Ascending aorta (tissue), 2 donors: ENCODE data around the gene KANSL1. TPM values are rescaled to one million over a fixed set of nuclear protein-coding genes. Genes with fewer than 3 reads are reported as not detected.

ENCODE experiments used
- DNase-seq, 2 donors: peaks; one replicate each; pipeline ENCODE4 v3.0.0-alpha.2; 2019; ENCODE audit warnings: low spot score in 2 of 2
- H3K27ac ChIP-seq, 2 donors: fragments of 200-600 bp; sonication (generic); one replicate each; pipeline ENCODE4 v1.5.1; 2016 to 2017; ENCODE audit warnings: mild to moderate bottlenecking in 1 of 2
- H3K27me3 ChIP-seq: fragments of 200-600 bp; sonication (generic); one replicate; pipeline ENCODE4 v1.5.1; 2017
- H3K36me3 ChIP-seq, 2 donors: fragments of 200-600 bp; sonication (generic); one replicate each; pipeline ENCODE4 v1.5.1; 2016
- H3K4me1 ChIP-seq, 2 donors: fragments of 200-600 bp; sonication (generic); one replicate each; pipeline ENCODE4 v1.5.1; 2016 to 2017; ENCODE audit warnings: mild to moderate bottlenecking in 1 of 2
- H3K4me3 ChIP-seq, 2 donors: fragments of 200-600 bp; sonication (generic); one replicate each; pipeline ENCODE4 v1.5.1; 2016 to 2017; ENCODE audit warnings: mild to moderate bottlenecking in 1 of 2
- H3K9me3 ChIP-seq, 2 donors: fragments of 200-600 bp; sonication (generic); one replicate each; pipeline ENCODE4 v1.5.1; 2016
- intact Hi-C: fragments of 100-400 bp; cut with DNase I; formaldehyde crosslinking; loops from one replicate; pipeline ENCODE4 v1.15.1; 2023
- total RNA-seq: library from RNA; depleted of rRNA; stranded (reverse); fragments of >200 nt; gene quantifications from one replicate; pipeline ENCODE4 v1.1.0, GENCODE V29; 2016
- TF ChIP-seq, protein P1 (sequence below), 3 experiments: fragments of 200-600 bp in 2 of 3; fragments of 450-650 bp in 1 of 3; sonication (generic) in 2 of 3; IDR thresholded peaks; one replicate each; pipeline ENCODE4 v1.5.1; 2016 to 2019; ENCODE audit warnings: antibody characterized with exemption in 3 of 3, mild to moderate bottlenecking in 1 of 3, moderate library complexity in 1 of 3

The KANSL1 gene
- total RNA-seq, 1 donor from 2014 or later = 53.5 TPM

DNA sequence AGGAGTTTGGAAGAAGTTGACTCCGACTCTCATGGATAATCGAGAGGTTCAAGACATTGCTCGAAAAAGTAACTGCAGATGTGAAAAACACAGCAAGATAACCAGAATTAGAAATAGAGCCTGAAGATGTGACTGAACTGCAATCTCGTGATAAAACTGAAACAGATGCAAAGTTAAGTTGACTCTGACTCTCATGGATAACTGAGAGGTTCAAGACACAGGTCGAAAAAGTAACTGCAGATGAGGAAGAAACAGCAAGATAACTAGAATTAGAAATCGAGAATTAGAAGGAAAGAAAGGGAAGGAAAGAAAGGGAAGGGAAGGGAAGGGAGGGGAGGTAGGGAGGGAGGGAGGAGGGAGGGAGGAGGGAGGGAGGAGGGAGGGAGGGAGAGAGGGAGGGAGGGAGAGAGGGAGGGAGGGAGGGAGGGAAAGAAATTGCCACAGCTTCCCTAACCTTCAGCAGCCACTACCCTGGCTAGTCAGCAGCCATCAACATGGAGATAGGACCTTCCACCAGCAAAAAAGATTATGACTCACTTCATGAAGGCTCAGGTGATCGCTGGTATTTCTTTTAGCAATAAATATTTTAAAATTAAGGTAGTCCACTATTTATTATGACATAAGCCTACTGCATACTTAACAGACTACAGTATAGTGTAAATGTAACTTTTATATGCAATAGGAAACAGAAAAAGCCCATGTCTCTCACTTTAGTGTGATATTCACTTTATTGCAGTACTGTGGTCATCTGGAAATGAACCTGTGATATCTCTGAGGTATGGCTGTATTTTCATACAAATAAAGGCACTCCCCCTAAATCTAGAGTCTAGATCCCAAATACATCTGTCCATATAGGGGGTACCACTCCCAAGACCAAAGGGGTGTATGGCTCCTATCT is 68.3 kb downstream of the KANSL1 start:
- peaks cover 0 to 33% of the 10 kb centered on the region in 2 donors for H3K4me1 ChIP-seq
- H3K36me3 ChIP-seq = peaks cover 0 to 4% of the 10 kb centered on the region in 2 donors
- no peak overlapping the region for H3K27ac ChIP-seq
- intact Hi-C loops = no loop called here
- TF ChIP-seq, protein P1, sequence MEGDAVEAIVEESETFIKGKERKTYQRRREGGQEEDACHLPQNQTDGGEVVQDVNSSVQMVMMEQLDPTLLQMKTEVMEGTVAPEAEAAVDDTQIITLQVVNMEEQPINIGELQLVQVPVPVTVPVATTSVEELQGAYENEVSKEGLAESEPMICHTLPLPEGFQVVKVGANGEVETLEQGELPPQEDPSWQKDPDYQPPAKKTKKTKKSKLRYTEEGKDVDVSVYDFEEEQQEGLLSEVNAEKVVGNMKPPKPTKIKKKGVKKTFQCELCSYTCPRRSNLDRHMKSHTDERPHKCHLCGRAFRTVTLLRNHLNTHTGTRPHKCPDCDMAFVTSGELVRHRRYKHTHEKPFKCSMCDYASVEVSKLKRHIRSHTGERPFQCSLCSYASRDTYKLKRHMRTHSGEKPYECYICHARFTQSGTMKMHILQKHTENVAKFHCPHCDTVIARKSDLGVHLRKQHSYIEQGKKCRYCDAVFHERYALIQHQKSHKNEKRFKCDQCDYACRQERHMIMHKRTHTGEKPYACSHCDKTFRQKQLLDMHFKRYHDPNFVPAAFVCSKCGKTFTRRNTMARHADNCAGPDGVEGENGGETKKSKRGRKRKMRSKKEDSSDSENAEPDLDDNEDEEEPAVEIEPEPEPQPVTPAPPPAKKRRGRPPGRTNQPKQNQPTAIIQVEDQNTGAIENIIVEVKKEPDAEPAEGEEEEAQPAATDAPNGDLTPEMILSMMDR (IDR thresholded peaks at IDR 0.05) = no peak
- H3K9me3 ChIP-seq = no peaks in the 10 kb centered on the region
- H3K27me3 ChIP-seq = no peaks in the 10 kb centered on the region
- no peak for DNase-seq
- H3K4me3 ChIP-seq = no peak overlapping the region

DNA sequence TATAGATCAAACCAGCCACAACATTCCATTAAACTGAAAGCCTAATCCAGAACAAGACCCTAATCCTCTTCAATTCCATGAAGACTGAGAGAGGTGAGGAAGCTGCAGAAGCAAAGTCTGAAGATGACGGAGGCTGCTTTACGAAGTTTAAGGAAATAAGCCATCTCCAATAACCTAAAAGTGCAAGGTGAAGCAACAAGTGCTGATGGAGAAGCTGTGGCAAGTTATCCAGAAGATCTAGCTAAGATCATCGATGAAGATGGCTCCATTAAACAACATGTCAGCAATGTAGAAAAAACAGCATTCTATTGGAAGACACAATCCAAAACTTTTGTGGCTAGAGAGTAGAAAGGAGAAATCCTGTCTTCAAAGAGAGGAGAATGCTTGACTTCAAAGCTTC is 69.6 kb downstream of the KANSL1 start:
- no peak overlapping the region for H3K27ac ChIP-seq
- H3K4me3 ChIP-seq = no peak overlapping the region
- no peaks in the 10 kb centered on the region for H3K27me3 ChIP-seq
- DNase-seq = no peak
- TF ChIP-seq, protein P1 (IDR thresholded peaks at IDR 0.05) = no peak
- peaks cover 0 to 28% of the 10 kb centered on the region in 2 donors for H3K4me1 ChIP-seq
- H3K9me3 ChIP-seq = no peaks in the 10 kb centered on the region
- peaks cover 0 to 4% of the 10 kb centered on the region in 2 donors for H3K36me3 ChIP-seq
- intact Hi-C loops = no loop called here

DNA sequence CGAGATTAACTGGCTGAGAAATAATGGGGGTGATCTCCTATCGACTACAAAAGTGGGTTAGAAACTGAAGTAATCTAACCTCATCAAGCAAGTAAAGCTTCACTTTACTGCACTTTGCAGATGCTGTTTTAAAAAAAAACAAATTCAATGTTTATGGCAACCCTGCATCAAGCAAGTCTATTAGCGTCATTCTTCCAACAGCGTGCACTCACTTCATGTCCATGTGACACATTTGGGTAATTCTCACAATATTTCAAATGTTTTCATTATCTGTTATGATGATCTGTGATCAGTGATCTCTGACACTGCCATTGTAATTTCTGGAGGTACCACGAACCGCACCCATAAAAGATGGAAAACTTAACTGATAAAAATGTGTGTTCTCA is 70.8 kb downstream of the KANSL1 start:
- TF ChIP-seq, protein P1 (IDR thresholded peaks at IDR 0.05) = no peak
- no peaks in the 10 kb centered on the region for H3K9me3 ChIP-seq
- no peaks in the 10 kb centered on the region for H3K27me3 ChIP-seq
- intact Hi-C loops = no loop called here
- no peak for DNase-seq
- peaks cover 0 to 4% of the 10 kb centered on the region in 2 donors for H3K36me3 ChIP-seq
- peaks cover 0 to 34% of the 10 kb centered on the region in 2 donors for H3K4me1 ChIP-seq
- H3K4me3 ChIP-seq = no peak overlapping the region
- no peak overlapping the region for H3K27ac ChIP-seq

DNA sequence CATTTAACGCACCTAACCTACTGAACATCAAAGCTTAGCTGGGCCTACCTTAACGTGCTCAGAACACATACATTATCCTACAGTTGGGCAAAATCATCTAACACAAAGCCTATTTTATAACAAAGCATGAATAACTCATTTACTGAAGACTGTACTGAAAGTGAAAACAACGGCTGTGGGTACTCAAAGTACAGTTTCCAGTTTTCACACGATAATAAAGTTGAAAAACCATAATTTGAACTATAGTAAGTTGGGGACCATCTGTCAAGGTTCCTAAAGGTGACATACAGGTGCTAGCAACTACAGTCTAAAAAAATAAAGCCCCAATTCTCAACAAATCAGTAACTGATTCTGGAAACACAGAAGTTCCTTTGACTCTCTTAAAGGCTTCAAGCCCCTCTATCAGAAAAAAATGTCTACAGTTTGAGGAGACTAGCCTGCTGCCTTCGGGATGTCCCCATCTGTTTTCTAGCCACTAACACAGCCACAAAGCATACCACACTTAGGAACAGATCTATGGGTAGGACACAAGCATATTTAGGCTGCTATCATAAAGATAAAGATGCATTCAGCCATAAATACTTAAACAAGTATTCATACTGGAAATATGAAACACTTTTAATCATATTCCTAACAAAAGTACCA is 71.3 kb downstream of the KANSL1 start:
- peaks cover 0 to 39% of the 10 kb centered on the region in 2 donors for H3K4me1 ChIP-seq

DNA sequence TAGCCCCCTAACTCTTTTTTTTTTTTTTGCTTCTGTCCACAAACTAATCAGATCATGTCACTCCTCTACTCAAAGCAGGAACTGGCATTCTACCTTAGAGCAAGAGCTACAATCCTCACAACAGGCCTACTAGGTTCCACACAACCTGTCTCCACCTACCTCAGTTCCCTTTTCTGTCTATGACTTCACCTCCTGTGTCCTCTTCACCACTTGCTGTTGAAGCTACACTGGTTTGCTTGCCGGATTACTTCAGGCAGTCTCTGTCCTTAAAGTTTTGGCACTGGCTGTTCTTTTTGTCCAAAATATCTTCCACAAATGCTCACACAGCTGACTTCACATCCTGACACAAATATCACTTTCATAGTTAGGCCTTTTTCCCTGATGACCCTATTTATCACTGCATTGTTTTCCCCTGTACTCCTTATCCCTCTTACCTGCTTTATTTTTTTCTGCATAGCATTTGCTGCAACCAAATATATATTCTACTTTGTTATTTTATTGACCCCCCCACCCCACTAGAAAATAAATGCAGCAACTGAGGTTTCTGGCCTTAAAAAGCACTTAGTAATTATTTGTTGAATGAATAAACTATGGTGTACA is 72.0 kb downstream of the KANSL1 start:
- H3K36me3 ChIP-seq = peaks cover 0 to 4% of the 10 kb centered on the region in 2 donors
- H3K4me1 ChIP-seq = peaks cover under 1 to 46% of the 10 kb centered on the region in 2 donors
- H3K27ac ChIP-seq = no peak overlapping the region
- intact Hi-C loops = no loop called here
- DNase-seq = no peak
- H3K9me3 ChIP-seq = no peaks in the 10 kb centered on the region
- no peaks in the 10 kb centered on the region for H3K27me3 ChIP-seq
- H3K4me3 ChIP-seq = no peak overlapping the region
- TF ChIP-seq, protein P1 (IDR thresholded peaks at IDR 0.05) = no peak

More for the DNA sequence above, 71.3 kb downstream of the KANSL1 start:
- Histone ChIP-seq H3K27ac (no peak overlapping the region), H3K4me3 (no peak overlapping the region), H3K27me3 (no peaks in the 10 kb centered on the region), H3K9me3 (no peaks in the 10 kb centered on the region), H3K36me3 (peaks cover 0 to 4% of the 10 kb centered on the region in 2 donors)
- intact Hi-C loops = no loop called here
- DNase-seq = no peak
- TF ChIP-seq, protein P1 (IDR thresholded peaks at IDR 0.05) = no peak
